Measurements from ENCODE around the gene MIGA1.
A peak's percentile ranks its signal among the peaks of the same experiment; 100 is the strongest.
"Not testable (repeated sequence)": the region's sequence is repeated elsewhere in the genome, so short reads cannot be mapped to it uniquely, and the experiment has no call there.

MIGA1 gene

GRCh38 chr1:77797991-77798390 lies 18.5 kb downstream of the MIGA1 start:
- no peak for DNase-seq (ENCODE audit: low spot score)

GRCh38 chr1:77802026-77802425 lies 22.6 kb downstream of the MIGA1 start:
- DNase-seq (ENCODE audit: low spot score): no peak

GRCh38 chr1:77803371-77803770 lies 23.9 kb downstream of the MIGA1 start:
- DNase-seq (ENCODE audit: low spot score): no peak

- DNase-seq (ENCODE audit: low spot score): not testable (repeated sequence)
These were observed 30.5 kb downstream of the MIGA1 start for GRCh38 chr1:77809787-77810462.

- not testable (repeated sequence) for DNase-seq (ENCODE audit: low spot score)
These were observed 32.1 kb downstream of the MIGA1 start for GRCh38 chr1:77811589-77811988.

- DNase-seq (ENCODE audit: low spot score): no peak
These were observed 38.1 kb downstream of the MIGA1 start for GRCh38 chr1:77817368-77818209.

GRCh38 chr1:77820121-77820520 lies 40.7 kb downstream of the MIGA1 start:
- no peak for DNase-seq (ENCODE audit: low spot score)

- peak; percentile 48 for DNase-seq (ENCODE audit: low spot score)
These were observed 44.6 kb downstream of the MIGA1 start for GRCh38 chr1:77824079-77824478.

GRCh38 chr1:77824694-77825093 lies 45.2 kb downstream of the MIGA1 start:
- no peak for DNase-seq (ENCODE audit: low spot score)

GRCh38 chr1:77825131-77825709 lies 45.8 kb downstream of the MIGA1 start:
- peak; percentile 31 for DNase-seq (ENCODE audit: low spot score)

- not testable (repeated sequence) for DNase-seq (ENCODE audit: low spot score)
These were observed 47.4 kb downstream of the MIGA1 start for GRCh38 chr1:77826851-77827250.

- DNase-seq (ENCODE audit: low spot score): no peak
These were observed 48.6 kb downstream of the MIGA1 start for GRCh38 chr1:77828098-77828497.

- DNase-seq (ENCODE audit: low spot score): no peak
These were observed 50.4 kb downstream of the MIGA1 start for GRCh38 chr1:77829851-77830250.

- DNase-seq (ENCODE audit: low spot score): no peak
These were observed 51.5 kb downstream of the MIGA1 start for GRCh38 chr1:77830946-77831345.

GRCh38 chr1:77831566-77831965 lies 52.1 kb downstream of the MIGA1 start:
- DNase-seq (ENCODE audit: low spot score): no peak

- no peak for DNase-seq (ENCODE audit: low spot score)
These were observed 52.7 kb downstream of the MIGA1 start for GRCh38 chr1:77831976-77832711.

GRCh38 chr1:77832901-77833300 lies 53.5 kb downstream of the MIGA1 start:
- DNase-seq (ENCODE audit: low spot score): peak; percentile 70

GRCh38 chr1:77833521-77834100 lies 54.2 kb downstream of the MIGA1 start:
- DNase-seq (ENCODE audit: low spot score): no peak

- DNase-seq (ENCODE audit: low spot score): peak; percentile 29
These were observed 55.4 kb downstream of the MIGA1 start for GRCh38 chr1:77834771-77835334.

GRCh38 chr1:77841574-77841973 lies 62.1 kb downstream of the MIGA1 start:
- DNase-seq (ENCODE audit: low spot score): no peak

GRCh38 chr1:77845951-77846350 lies 66.5 kb downstream of the MIGA1 start:
- no peak for DNase-seq (ENCODE audit: low spot score)

GRCh38 chr1:77846966-77847365 lies 67.5 kb downstream of the MIGA1 start:
- no peak for DNase-seq (ENCODE audit: low spot score)

Data from GM03348 (cell line).